DMS153 treated with DMSO at 0.1 percent for 48 hours (cell line): ENCODE measurements around the gene CATSPER4.
A peak's percentile ranks its signal among the peaks of the same experiment; 100 is the strongest.

ENCODE experiments used
- DNase-seq: peaks from one replicate; lab custom pipeline; 2025; ENCODE audit not compliant: unreplicated experiment; lab: John Stamatoyannopoulos, UW

CATSPER4 gene

GRCh38 chr1:26190373-26190987 is at the start of gene CATSPER4:
Gene CATSPER4, plus strand, starts transcription at chr1:26190602. Its CDS starts 26 bp downstream, at chr1:26190628.
- no peak for DNase-seq

- no peak for DNase-seq
These were observed 48.2 kb upstream of the CATSPER4 start for GRCh38 chr1:26142159-26142558.

GRCh38 chr1:26145041-26145959 is 45.1 kb upstream of the CATSPER4 start:
- DNase-seq = peak; percentile 94

- no peak for DNase-seq
These were observed 44.5 kb upstream of the CATSPER4 start for GRCh38 chr1:26145960-26146294.

- DNase-seq = no peak
These were observed 41.5 kb upstream of the CATSPER4 start for GRCh38 chr1:26148887-26149286.

- no peak for DNase-seq
These were observed 36.4 kb upstream of the CATSPER4 start for GRCh38 chr1:26153966-26154532.

- no peak for DNase-seq
These were observed 35.7 kb upstream of the CATSPER4 start for GRCh38 chr1:26154750-26155149.

GRCh38 chr1:26155370-26156284 is 34.8 kb upstream of the CATSPER4 start:
- DNase-seq = no peak

GRCh38 chr1:26156285-26157038 is 33.9 kb upstream of the CATSPER4 start:
- DNase-seq = no peak

- DNase-seq = no peak
These were observed 32.0 kb upstream of the CATSPER4 start for GRCh38 chr1:26158271-26158907.

- DNase-seq = no peak
These were observed 31.3 kb upstream of the CATSPER4 start, which contains the start of gene FAM110D for GRCh38 chr1:26158908-26159742. Gene FAM110D, plus strand, starts transcription at chr1:26159079. Its CDS starts 2,213 bp downstream, at chr1:26161292.

- DNase-seq = no peak
These were observed 30.7 kb upstream of the CATSPER4 start for GRCh38 chr1:26159743-26160039.

GRCh38 chr1:26160527-26161414 is 29.6 kb upstream of the CATSPER4 start:
- DNase-seq = no peak

- peak; percentile 71 for DNase-seq
These were observed 28.8 kb upstream of the CATSPER4 start for GRCh38 chr1:26161415-26162219.

GRCh38 chr1:26162220-26162709 is 28.1 kb upstream of the CATSPER4 start:
- no peak for DNase-seq

- DNase-seq = no peak
These were observed 26.7 kb upstream of the CATSPER4 start for GRCh38 chr1:26163684-26164035.
